ENCODE data around the gene MPRIP.

MPRIP gene

GRCh38 chr17:17081304-17081940, 39.2 kb downstream of the MPRIP start:
- no peak for TF ChIP-seq CTCF (conservative IDR thresholded peaks at IDR 0.05; ENCODE audit: low read depth)
- DNase-seq (ENCODE audit: low spot score) = no peak
- ChIA-PET CTCF (no interaction called here), POLR2A (ENCODE audit: low non-redundant PET) (interaction anchor here (0.6 kb wide), 1 partner anchor 1282 kb away, joined by 3 read pairs; the partner anchor contains the start of gene SHMT1)
- peak overlapping the region; percentile 37 for H3K27ac ChIP-seq

GRCh38 chr17:17082878-17083277, 40.6 kb downstream of the MPRIP start:
- POLR2A ChIA-PET (ENCODE audit: low non-redundant PET) = no interaction called here
- TF ChIP-seq CTCF (conservative IDR thresholded peaks at IDR 0.05; ENCODE audit: low read depth) = no peak
- H3K27ac ChIP-seq = peak overlapping the region; percentile 37; the same call in 1 of the 2 replicates
- DNase-seq (ENCODE audit: low spot score) = no peak
- CTCF ChIA-PET = no interaction called here

- ChIA-PET POLR2A (ENCODE audit: low non-redundant PET) (no interaction called here), CTCF (interaction anchor here (0.6 kb wide), 1 partner anchor 39 kb away, joined by 3 read pairs; no protein-coding TSS in a partner anchor)
- peak overlapping the region; percentile 57 for H3K27ac ChIP-seq
- no peak for DNase-seq (ENCODE audit: low spot score)
- no peak for TF ChIP-seq CTCF (conservative IDR thresholded peaks at IDR 0.05; ENCODE audit: low read depth)
These were observed 42.1 kb downstream of the MPRIP start for GRCh38 chr17:17084317-17084835.

- CTCF ChIA-PET = interaction anchor here (0.6 to 0.9 kb wide), 2 partner anchors 40 to 57 kb away, joined by 3 to 4 read pairs; no protein-coding TSS in a partner anchor
- POLR2A ChIA-PET (ENCODE audit: low non-redundant PET) = no interaction called here
These were observed 42.7 kb downstream of the MPRIP start for GRCh38 chr17:17084941-17085340.

GRCh38 chr17:17086585-17086984, 44.3 kb downstream of the MPRIP start:
- ChIA-PET POLR2A (ENCODE audit: low non-redundant PET) (no interaction called here), CTCF (interaction anchor here (0.7 kb wide), 1 partner anchor 57 kb away, joined by 3 read pairs; no protein-coding TSS in a partner anchor)
- peak overlapping the region; percentile 57 for H3K27ac ChIP-seq
- TF ChIP-seq CTCF (conservative IDR thresholded peaks at IDR 0.05; ENCODE audit: low read depth) = no peak
- no peak for DNase-seq (ENCODE audit: low spot score)

More at GRCh38 chr17:17084941-17085340, 42.7 kb downstream of the MPRIP start:
- H3K27ac ChIP-seq = peak overlapping the region; percentile 57
- no peak for DNase-seq (ENCODE audit: low spot score)
- no peak for TF ChIP-seq CTCF (conservative IDR thresholded peaks at IDR 0.05; ENCODE audit: low read depth)

GRCh38 chr17:17087424-17088015, 45.3 kb downstream of the MPRIP start:
- H3K27ac ChIP-seq = peak overlapping the region; percentile 57
- ChIA-PET POLR2A (ENCODE audit: low non-redundant PET) (interaction anchor here (0.7 kb wide), 1 partner anchor 37 kb away, joined by 3 read pairs; no protein-coding TSS in a partner anchor), CTCF (interaction anchor here (0.7 kb wide), 1 partner anchor 17 kb away, joined by 3 read pairs; no protein-coding TSS in a partner anchor)
- no peak for DNase-seq (ENCODE audit: low spot score)
- no peak for TF ChIP-seq CTCF (conservative IDR thresholded peaks at IDR 0.05; ENCODE audit: low read depth)
